GM12878 (cell line): ENCODE results near the gene FDPS. TPM values are rescaled to one million over a fixed set of nuclear protein-coding genes. Genes with fewer than 3 reads are reported as not detected.

Experiments
- ATAC-seq: fragments of 200-7000 bp; cut with Tn5 transposase; 3 replicates; pipeline ENCODE4 v1.9.1; 2020; ENCODE audit warnings: mild to moderate bottlenecking, moderate library complexity
- BruUV-seq: library from RNA; stranded (reverse); fragments of 400-500 nt; replicated peaks from 2 replicates; lab custom pipeline; 2021; lab: Mats Ljungman, UMichigan
- CTCF ChIA-PET: fragments of 300-600 bp; sonication (Branson Sonifier 250); formaldehyde crosslinking; extraction: SDS; loops from one replicate; lab custom pipeline; 2021; ENCODE audit warnings: inconsistent platforms; lab: Yijun Ruan, JAX
- POLR2A ChIA-PET: fragments of 350-600 bp; formaldehyde crosslinking; extraction: SDS; loops from one replicate; lab custom pipeline; 2021; ENCODE audit warnings: inconsistent platforms; lab: Charles Lee
- RAD21 ChIA-PET: fragments of 300-600 bp; sonication (Branson Sonifier 250); formaldehyde crosslinking; loops from one replicate; lab custom pipeline; 2023; ENCODE audit warnings: antibody characterized with exemption; ENCODE audit not compliant: unreplicated experiment; lab: Charles Lee
- SMC1A ChIA-PET: fragments of 300-600 bp; sonication (Branson Sonifier 250); formaldehyde crosslinking; loops from one replicate; lab custom pipeline; 2023; ENCODE audit not compliant: unreplicated experiment, uncharacterized antibody; lab: Charles Lee
- DNase-seq: peaks from one replicate; pipeline ENCODE4 v3.0.0-alpha.2; 2011; ENCODE audit warnings: low read depth, low spot score
- FAIRE-seq: peaks from 3 replicates; lab custom pipeline; 2011; peaks lifted over from hg19 to GRCh38; lab: Jason Lieb, UNC
- H2AFZ ChIP-seq: 2 replicates; pipeline ENCODE4 v1.6.0; 2011; ENCODE audit warnings: low read depth, low read length, control low read depth; ENCODE audit not compliant: control insufficient read depth
- H3K27ac ChIP-seq: 2 replicates; pipeline ENCODE4 v1.5.1; 2011; ENCODE audit warnings: control low read depth; ENCODE audit not compliant: control insufficient read depth, insufficient read depth
- H3K27me3 ChIP-seq, 2 experiments: replicated peaks in 1 of 2; 2 replicates each; pipeline versions ENCODE4 v1.6.0 to v1.6.1; 2011; ENCODE audit warnings: low read length in 1 of 2; ENCODE audit not compliant: control insufficient read depth in 2 of 2, insufficient read depth in 2 of 2
- H3K36me3 ChIP-seq, 2 experiments: 2 replicates each; pipeline ENCODE4 v1.5.1; 2011; ENCODE audit warnings: low read length in 1 of 2; ENCODE audit not compliant: control insufficient read depth in 2 of 2, insufficient read depth in 2 of 2
- H3K4me1 ChIP-seq: 2 replicates; pipeline ENCODE4 v1.6.1; 2011; ENCODE audit warnings: mild to moderate bottlenecking, low read length, moderate library complexity, mixed read lengths; ENCODE audit not compliant: control insufficient read depth, insufficient read depth
- H3K4me2 ChIP-seq: 2 replicates; pipeline ENCODE4 v1.6.0; 2011; ENCODE audit warnings: control low read depth; ENCODE audit not compliant: control insufficient read depth, insufficient read depth
- H3K4me3 ChIP-seq: fragments of 200-600 bp; sonication (generic); 2 replicates; pipeline ENCODE4 v1.5.1; 2016
- H3K79me2 ChIP-seq: 2 replicates; pipeline ENCODE4 v1.6.0; 2011; ENCODE audit warnings: low read length; ENCODE audit not compliant: control insufficient read depth, insufficient read depth
- H3K9ac ChIP-seq: 2 replicates; pipeline ENCODE4 v1.8.0; 2011; ENCODE audit warnings: low read length, control low read depth, mixed read lengths; ENCODE audit not compliant: control insufficient read depth, insufficient read depth
- H3K9me3 ChIP-seq: replicated peaks from 3 replicates; pipeline ENCODE4 v1.5.1; 2011; ENCODE audit warnings: mild to moderate bottlenecking, low read length; ENCODE audit not compliant: control insufficient read depth, insufficient read depth
- H4K20me1 ChIP-seq: 2 replicates; pipeline ENCODE4 v1.6.0; 2011; ENCODE audit not compliant: control insufficient read depth, insufficient read depth
- EED ChIP-seq: sonication (generic); IDR thresholded peaks from 2 replicates; pipeline ENCODE4 v1.6.1; 2016; ENCODE audit warnings: antibody characterized with exemption, low read depth
- NFXL1 ChIP-seq: fragments of 450-650 bp; IDR thresholded peaks from 2 replicates; pipeline ENCODE4 v1.6.1; 2017; ENCODE audit warnings: antibody characterized with exemption, mild to moderate bottlenecking, borderline replicate concordance
- POLR2AphosphoS2 ChIP-seq: IDR thresholded peaks from 2 replicates; pipeline ENCODE4 v1.6.1; 2011; ENCODE audit warnings: low read depth, mild to moderate bottlenecking, low read length, improper control_type of control experiment, moderate library complexity
- ZNF207 ChIP-seq: fragments of 450-650 bp; IDR thresholded peaks from 2 replicates; pipeline ENCODE4 v1.6.1; 2014; ENCODE audit warnings: antibody characterized with exemption, mild to moderate bottlenecking, borderline replicate concordance
- WGBS: methylation state at CpG from one replicate; pipeline ENCODE4 v1.1.6; 2016; ENCODE audit warnings: low lambda C conversion rate; ENCODE audit not compliant: insufficient replicate concordance, insufficient coverage; ENCODE audit errors: missing lambda C conversion rate; 5-methylcytosine and 5-hydroxymethylcytosine counted together
- in situ Hi-C: fragments of 300-500 bp; cut with MboI; formaldehyde crosslinking; loops from 9 replicates; pipeline ENCODE4 v1.14.3; 2018; ENCODE audit warnings: mixed read lengths
- intact Hi-C: fragments of 100-400 bp; cut with micrococcal nuclease; formaldehyde crosslinking; loops from one replicate; pipeline ENCODE4 v1.14.2; 2022; ENCODE audit not compliant: unreplicated experiment
- polyA plus RNA-seq, 11 experiments: library from polyadenylated mRNA; depleted of rRNA in 4 of 11; unstranded in 6 of 11; stranded (reverse) in 5 of 11; fragments of >200 nt; fragmentation: Nextera tagmentation in 4 of 11; fragmentation: Illumina TruSeq in 1 of 11; extraction: Ambion mirVana in 4 of 11; extraction: Trizol in 1 of 11; gene quantifications; 1 replicate in 1 of 11; 2 replicates in 10 of 11; pipeline versions ENCODE4 v1.2.1 to v1.2.3, GENCODE V29; 2011 to 2016; ENCODE audit warnings: inconsistent platforms in 2 of 11, missing spikeins in 2 of 11, low read depth in 1 of 11
- total RNA-seq, 4 experiments: library from RNA; depleted of rRNA in 3 of 4; stranded (reverse); fragments of >200 nt in 3 of 4; fragmentation: Illumina TruSeq in 1 of 4; extraction: Trizol in 1 of 4; gene quantifications; 2 replicates each; pipeline versions ENCODE4 v1.2.1 to v1.2.3, GENCODE V29; 2013 to 2021
- TF ChIP-seq, protein P1 (sequence below): fragments of 450-650 bp; IDR thresholded peaks from 2 replicates; pipeline ENCODE4 v1.6.1; 2016; ENCODE audit warnings: mild to moderate bottlenecking, moderate library complexity, borderline replicate concordance

The FDPS gene
- total and polyA plus RNA-seq, 10 of the 15 experiments (the other 5 are each of a cell fraction or from before 2014, with no cell fraction given): 405 to 1,156 (median 487) TPM

DNA sequence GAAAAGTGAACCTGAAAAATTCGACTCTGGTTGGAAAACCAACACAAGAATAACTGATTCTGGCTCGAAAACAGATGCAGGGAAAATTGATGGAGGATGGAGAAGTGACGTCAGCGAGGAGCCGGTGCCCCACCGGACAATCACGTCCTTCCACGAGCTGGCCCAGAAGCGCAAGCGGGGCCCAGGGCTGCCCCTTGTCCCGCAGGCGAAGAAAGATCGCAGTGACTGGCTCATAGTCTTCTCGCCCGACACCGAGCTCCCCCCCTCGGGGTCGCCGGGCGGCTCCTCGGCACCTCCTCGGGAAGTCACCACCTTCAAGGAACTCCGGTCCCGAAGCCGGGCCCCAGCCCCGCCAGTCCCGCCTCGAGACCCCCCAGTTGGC, 13.9 kb downstream of the FDPS start:
- in situ Hi-C loops: no loop called here
- no peak for ATAC-seq

More for the DNA sequence above, 13.9 kb downstream of the FDPS start:
- Histone ChIP-seq H3K79me2 (no peaks in the 10 kb centered on the region; the same call in 1 of the 2 replicates), H3K4me3 (peak overlapping the region; percentile 88), H3K27me3 (no peaks in the 10 kb centered on the region), H3K9me3 (no peaks in the 10 kb centered on the region), H3K4me2 (peak overlapping the region; percentile 90), H2AFZ (peak overlapping the region; percentile 17; the same call in 1 of the 2 replicates), H3K4me1 (peaks cover 7% of the 10 kb centered on the region), H4K20me1 (no peaks in the 10 kb centered on the region), H3K9ac (no peak overlapping the region), H3K36me3 (peaks cover 7 to 15% of the 10 kb centered on the region in 2 experiments), H3K27ac (no peak overlapping the region)
- ChIA-PET RAD21 (interaction anchor here (1.5 to 5.4 kb wide), 4 partner anchors 17 to 71 kb away, joined by 6 to 81 read pairs (median 10); partner anchors contain the start of gene CLK2), CTCF (interaction anchor here (0.7 to 9.6 kb wide), 16 partner anchors 11 to 277 kb away, joined by 3 to 225 read pairs (median 8); partner anchors contain the start of genes CLK2, ENTREP3, FDPS and KRTCAP2), SMC1A (interaction anchor here (0.8 to 6.8 kb wide), 11 partner anchors 10 to 182 kb away, joined by 3 to 57 read pairs (median 6); partner anchors contain the start of genes CLK2, FDPS, HCN3 and PKLR), POLR2A (interaction anchor here (0.7 to 4.3 kb wide), 8 partner anchors 12 to 114 kb away, joined by 3 to 28 read pairs (median 4); partner anchors contain the start of genes CLK2, MTX1 and THBS3)
- DNase-seq (no peak), FAIRE-seq (no peak)
- intact Hi-C loops: loop anchor here (2.0 to 5.0 kb wide), 2 partner anchors 116 to 270 kb away; partner anchors contain the start of gene THBS3
- under 1% methylated on average over 26 of the region's 28 CpGs for WGBS
- BruUV-seq: no TSS peak
- TF ChIP-seq, protein P1, sequence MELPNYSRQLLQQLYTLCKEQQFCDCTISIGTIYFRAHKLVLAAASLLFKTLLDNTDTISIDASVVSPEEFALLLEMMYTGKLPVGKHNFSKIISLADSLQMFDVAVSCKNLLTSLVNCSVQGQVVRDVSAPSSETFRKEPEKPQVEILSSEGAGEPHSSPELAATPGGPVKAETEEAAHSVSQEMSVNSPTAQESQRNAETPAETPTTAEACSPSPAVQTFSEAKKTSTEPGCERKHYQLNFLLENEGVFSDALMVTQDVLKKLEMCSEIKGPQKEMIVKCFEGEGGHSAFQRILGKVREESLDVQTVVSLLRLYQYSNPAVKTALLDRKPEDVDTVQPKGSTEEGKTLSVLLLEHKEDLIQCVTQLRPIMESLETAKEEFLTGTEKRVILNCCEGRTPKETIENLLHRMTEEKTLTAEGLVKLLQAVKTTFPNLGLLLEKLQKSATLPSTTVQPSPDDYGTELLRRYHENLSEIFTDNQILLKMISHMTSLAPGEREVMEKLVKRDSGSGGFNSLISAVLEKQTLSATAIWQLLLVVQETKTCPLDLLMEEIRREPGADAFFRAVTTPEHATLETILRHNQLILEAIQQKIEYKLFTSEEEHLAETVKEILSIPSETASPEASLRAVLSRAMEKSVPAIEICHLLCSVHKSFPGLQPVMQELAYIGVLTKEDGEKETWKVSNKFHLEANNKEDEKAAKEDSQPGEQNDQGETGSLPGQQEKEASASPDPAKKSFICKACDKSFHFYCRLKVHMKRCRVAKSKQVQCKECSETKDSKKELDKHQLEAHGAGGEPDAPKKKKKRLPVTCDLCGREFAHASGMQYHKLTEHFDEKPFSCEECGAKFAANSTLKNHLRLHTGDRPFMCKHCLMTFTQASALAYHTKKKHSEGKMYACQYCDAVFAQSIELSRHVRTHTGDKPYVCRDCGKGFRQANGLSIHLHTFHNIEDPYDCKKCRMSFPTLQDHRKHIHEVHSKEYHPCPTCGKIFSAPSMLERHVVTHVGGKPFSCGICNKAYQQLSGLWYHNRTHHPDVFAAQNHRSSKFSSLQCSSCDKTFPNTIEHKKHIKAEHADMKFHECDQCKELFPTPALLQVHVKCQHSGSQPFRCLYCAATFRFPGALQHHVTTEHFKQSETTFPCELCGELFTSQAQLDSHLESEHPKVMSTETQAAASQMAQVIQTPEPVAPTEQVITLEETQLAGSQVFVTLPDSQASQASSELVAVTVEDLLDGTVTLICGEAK: no peak
- TF ChIP-seq POLR2AphosphoS2 (no peak), ZNF207 (no peak), NFXL1 (no peak), EED (no peak)
